ENCODE data around the gene MT1B.
"Not testable (repeated sequence)": the region's sequence is repeated elsewhere in the genome, so short reads cannot be mapped to it uniquely, and the experiment has no call there.

MT1B gene

GRCh38 chr16:56664506-56664905 is 12.8 kb downstream of the MT1B start:
- FAIRE-seq = no peak
- no peak for TF ChIP-seq POLR2AphosphoS5 (IDR thresholded peaks at IDR 0.05; ENCODE audit: low read depth, low read length)
- no peak for TF ChIP-seq POLR2A (IDR thresholded peaks at IDR 0.05; ENCODE audit: low read depth, low read length)
- TF ChIP-seq TAF1 (IDR thresholded peaks at IDR 0.05; ENCODE audit: borderline replicate concordance, low read depth, low read length) = no peak
- DNase-seq (ENCODE audit: insufficient read length) = no peak

GRCh38 chr16:56665286-56666261 is 13.9 kb downstream of the MT1B start:
- not testable (repeated sequence) for DNase-seq (ENCODE audit: insufficient read length); FAIRE-seq

DNA sequence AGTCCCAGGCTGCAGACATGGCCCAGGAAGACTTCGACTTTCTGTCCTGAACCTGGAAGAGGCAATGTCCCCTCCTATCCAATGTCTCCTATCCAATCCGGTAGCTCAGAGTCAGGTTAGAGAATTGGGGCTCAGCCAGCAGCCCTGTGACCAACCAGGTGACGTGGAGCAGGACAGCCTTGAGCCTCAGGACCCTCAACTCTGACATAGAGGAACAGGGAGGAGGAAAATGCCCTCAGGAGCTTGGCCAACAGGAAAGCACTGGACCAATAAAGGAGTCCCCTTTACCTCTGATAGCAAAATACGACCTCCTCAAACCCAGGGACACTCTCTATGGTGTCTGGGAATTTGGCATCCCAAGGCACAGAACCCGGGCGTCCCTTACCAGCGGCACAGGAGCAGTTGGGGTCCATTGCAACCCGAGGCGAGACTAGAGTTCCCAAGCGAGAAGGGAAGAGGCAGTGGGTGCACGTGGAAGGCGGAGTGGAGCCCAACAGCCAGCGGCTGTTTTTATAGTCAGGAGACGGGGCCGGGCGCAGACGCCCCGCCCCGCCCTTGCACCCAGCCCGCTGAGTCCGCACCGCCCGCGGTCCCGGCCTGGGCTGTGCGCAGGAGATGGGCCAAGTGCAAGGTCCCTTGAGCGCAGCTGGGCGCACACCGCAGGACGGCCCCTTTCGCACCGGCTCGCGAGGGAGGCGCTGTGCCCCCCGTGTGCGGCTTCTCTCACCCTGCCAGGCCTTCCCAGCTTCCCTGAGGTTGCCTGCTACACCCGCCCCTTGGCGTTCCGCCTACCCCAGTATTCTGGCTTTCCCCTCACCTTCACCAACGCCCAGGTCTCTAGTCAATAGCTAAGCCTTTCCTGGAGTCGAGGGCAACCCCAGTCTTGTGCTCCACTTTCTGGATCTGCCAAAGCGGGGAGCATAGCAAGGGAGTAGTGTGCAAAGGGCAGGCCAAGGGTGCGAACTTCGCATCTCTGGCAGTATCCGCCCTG is 16.2 kb downstream of the MT1B start, which contains the start of gene MT1G:
Gene MT1G, minus strand, starts transcription at position 485 of the 991 bp plus-strand sequence. Its CDS starts 72 bp downstream, at position 413.
- no peak for TF ChIP-seq POLR2AphosphoS5 (IDR thresholded peaks at IDR 0.05; ENCODE audit: low read depth, low read length)
- TF ChIP-seq TAF1 (IDR thresholded peaks at IDR 0.05; ENCODE audit: borderline replicate concordance, low read depth, low read length) = no peak
- no peak for TF ChIP-seq POLR2A (IDR thresholded peaks at IDR 0.05; ENCODE audit: low read depth, low read length)
- DNase-seq (ENCODE audit: insufficient read length) = no peak
- FAIRE-seq = no peak

GRCh38 chr16:56669005-56669839 is 17.5 kb downstream of the MT1B start, which contains the start of gene MT1H:
Gene MT1H (plus strand): TSS chr16:56669814. CDS start chr16:56669885, 71 bp downstream.
- no peak for TF ChIP-seq POLR2AphosphoS5 (IDR thresholded peaks at IDR 0.05; ENCODE audit: low read depth, low read length)
- no peak for TF ChIP-seq POLR2A (IDR thresholded peaks at IDR 0.05; ENCODE audit: low read depth, low read length)
- TF ChIP-seq TAF1 (IDR thresholded peaks at IDR 0.05; ENCODE audit: borderline replicate concordance, low read depth, low read length) = no peak
- no peak for DNase-seq (ENCODE audit: insufficient read length)
- FAIRE-seq = no peak

DNA sequence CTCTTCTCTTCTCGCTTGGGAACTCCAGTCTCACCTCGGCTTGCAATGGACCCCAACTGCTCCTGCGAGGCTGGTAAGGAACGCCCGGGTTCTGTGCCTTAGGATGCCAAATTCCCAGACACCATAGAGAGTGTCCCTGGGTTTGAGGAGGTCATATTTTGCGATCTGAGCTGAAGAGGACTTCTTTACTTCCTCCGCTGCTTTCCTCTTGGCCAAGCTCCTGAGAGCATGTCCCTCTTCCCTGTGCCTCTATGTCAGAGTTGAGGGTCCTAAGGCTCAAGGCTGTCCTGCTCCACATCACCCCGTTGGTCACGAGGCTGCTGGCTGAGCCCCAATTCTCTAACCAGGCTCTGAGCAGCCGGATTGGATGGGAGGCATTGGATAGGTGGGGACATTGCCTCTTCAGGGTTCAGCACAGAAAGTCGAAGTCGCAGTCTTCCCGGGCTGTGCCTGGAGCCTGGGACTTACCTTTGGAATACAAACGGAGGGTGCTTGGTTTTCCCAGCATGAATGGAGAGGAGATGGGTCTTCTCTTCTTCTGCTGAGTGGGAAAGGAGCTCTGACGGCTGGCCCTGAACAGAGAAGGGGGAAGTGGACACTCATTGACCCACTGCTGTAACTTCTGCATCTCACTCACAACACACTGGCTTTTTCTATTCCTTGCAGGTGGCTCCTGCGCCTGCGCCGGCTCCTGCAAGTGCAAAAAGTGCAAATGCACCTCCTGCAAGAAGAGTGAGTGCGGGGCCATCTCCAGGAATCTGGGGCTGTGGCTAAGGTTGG is 18.3 kb downstream of the MT1B start:
- FAIRE-seq (no peak), DNase-seq (ENCODE audit: insufficient read length) (no peak)
- no peak for TF ChIP-seq POLR2AphosphoS5 (IDR thresholded peaks at IDR 0.05; ENCODE audit: low read depth, low read length)
- TF ChIP-seq TAF1 (IDR thresholded peaks at IDR 0.05; ENCODE audit: borderline replicate concordance, low read depth, low read length) = no peak
- no peak for TF ChIP-seq POLR2A (IDR thresholded peaks at IDR 0.05; ENCODE audit: low read depth, low read length)

- no peak for FAIRE-seq
- no peak for DNase-seq (ENCODE audit: insufficient read length)
- TF ChIP-seq TAF1 (IDR thresholded peaks at IDR 0.05; ENCODE audit: borderline replicate concordance, low read depth, low read length) (no peak), POLR2AphosphoS5 (IDR thresholded peaks at IDR 0.05; ENCODE audit: low read depth, low read length) (no peak), POLR2A (IDR thresholded peaks at IDR 0.05; ENCODE audit: low read depth, low read length) (no peak)
These were observed 18.9 kb downstream of the MT1B start for GRCh38 chr16:56670620-56670934.

DNA sequence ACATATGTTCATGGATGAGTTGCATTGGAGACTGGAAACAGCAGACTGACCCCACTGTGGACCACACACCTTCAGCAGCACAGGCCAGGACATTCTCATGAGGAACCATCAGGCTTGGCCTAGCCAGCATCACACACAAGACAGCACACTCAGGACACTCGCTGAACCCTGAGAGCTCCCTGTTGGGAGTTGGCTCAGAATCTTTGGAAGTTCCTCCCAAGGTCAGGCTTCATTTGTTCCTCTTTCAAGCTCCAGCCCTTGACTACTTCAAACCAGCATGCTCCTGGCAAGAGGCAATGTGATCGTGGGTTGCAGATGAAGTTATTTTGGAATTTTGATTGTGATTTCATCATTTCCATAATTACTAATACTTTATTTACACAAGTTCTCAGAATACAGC is 20.0 kb downstream of the MT1B start:
- not testable (repeated sequence) for DNase-seq (ENCODE audit: insufficient read length); FAIRE-seq

- not testable (repeated sequence) for DNase-seq (ENCODE audit: insufficient read length); FAIRE-seq
These were observed 20.5 kb downstream of the MT1B start for GRCh38 chr16:56672171-56672570.

DNA sequence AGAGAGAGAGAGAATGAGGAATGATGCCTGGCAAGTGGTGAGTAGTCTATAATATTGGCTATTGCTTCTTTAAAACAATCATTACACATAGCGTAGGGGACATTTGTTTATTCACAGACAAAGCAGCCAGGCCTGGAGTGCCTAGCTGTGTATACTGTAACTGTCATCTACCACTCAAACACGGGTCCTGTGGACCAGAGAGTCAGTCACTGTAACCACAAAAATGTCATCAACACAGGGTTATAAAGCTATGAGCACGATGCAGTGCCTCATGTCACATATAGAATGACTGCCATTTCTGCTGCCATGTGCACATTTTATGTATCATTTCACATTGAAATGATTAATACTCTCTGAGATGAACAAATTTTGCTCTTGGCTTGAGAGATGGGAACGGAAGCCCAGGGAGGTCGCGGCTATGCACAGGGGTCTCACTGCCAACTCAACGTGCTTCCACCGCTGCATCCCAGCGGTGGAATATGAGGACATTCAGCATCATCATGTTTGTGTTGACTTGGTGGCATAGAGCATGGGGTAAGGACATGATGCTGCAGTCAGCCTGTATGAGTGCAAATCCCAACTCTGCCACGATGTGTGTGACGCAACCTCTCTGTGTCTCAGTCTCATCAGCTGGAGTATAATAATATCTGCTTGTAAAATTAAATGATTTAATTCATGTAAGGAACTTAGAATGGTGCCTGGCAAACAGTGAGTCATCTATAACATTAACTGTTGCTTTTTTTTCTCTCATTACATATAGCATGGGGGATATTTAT is 21.3 kb downstream of the MT1B start:
- TF ChIP-seq TAF1 (IDR thresholded peaks at IDR 0.05; ENCODE audit: borderline replicate concordance, low read depth, low read length) (no peak), POLR2AphosphoS5 (IDR thresholded peaks at IDR 0.05; ENCODE audit: low read depth, low read length) (no peak), POLR2A (IDR thresholded peaks at IDR 0.05; ENCODE audit: low read depth, low read length) (no peak)
- no peak for DNase-seq (ENCODE audit: insufficient read length)
- FAIRE-seq = no peak

GRCh38 chr16:56673921-56674320 is 22.2 kb downstream of the MT1B start:
- DNase-seq (ENCODE audit: insufficient read length) (no peak), FAIRE-seq (no peak)
- no peak for TF ChIP-seq TAF1 (IDR thresholded peaks at IDR 0.05; ENCODE audit: borderline replicate concordance, low read depth, low read length)
- no peak for TF ChIP-seq POLR2AphosphoS5 (IDR thresholded peaks at IDR 0.05; ENCODE audit: low read depth, low read length)
- TF ChIP-seq POLR2A (IDR thresholded peaks at IDR 0.05; ENCODE audit: low read depth, low read length) = no peak

DNA sequence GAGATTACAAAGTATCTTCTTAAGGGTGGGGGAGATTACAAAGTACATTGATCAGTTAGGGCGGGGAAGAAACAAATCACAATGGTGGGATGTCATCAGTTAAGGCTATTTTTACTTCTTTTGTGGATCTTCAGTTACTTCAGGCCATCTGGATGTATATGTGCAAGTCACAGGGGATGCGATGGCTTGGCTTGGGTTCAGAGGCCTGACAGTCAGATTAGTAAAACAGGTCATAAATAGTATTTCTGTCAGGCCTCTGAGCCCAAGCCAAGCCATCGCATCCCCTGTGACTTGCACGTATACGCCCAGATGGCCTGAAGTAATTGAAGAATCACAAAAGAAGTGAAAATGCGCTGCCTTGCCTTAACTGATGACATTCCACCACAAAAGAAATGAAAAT is 22.9 kb downstream of the MT1B start:
- FAIRE-seq; DNase-seq (ENCODE audit: insufficient read length): not testable (repeated sequence)
